ENCODE results near the gene MTOR.
"Not testable (repeated sequence)": the region's sequence is repeated elsewhere in the genome, so short reads cannot be mapped to it uniquely, and the experiment has no call there.

The MTOR gene

DNA sequence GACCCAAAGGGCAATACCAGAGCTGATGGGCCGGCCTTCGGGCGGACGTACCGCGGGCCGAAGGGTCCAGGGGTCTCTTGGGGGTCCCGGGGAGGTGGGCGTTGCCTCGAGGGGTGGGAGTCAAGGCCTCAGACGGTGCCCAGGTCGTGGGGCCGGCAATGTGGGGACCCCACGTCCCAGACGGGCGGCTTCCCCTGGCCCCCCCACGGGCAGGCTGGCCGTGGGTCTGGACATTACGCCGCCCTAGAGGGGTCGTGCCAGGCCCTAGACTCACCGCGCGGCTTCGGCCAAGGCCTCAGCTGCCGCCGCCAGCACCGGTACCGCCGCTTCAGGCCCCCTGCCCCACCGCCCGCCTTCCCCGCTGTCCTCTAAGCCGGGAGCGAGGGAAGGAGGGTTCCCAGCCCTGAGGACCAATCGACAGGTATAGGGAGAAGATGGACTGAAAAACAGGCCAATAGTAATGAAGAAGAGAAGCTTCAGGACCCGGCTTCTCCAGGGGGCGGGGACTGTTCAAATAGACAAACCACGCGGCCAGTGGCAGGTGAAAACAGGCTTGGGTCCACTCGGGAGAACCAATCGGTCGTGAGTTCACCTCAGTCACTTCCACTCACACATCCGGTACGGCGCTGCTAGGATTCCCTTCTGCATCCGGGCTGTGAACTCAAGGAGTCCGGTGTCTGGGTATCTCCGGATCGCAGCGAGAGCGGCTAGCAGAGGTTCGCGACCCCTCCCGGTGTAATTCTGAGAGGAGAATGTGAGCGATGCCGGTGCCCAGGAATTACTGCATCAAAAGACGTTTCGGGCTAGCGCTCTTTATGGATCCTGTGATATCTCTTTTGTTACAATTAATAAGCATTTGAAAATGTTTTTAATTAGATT is at the start of gene MTOR:
MTOR (minus strand) TSS at position 381 of the 879 bp plus-strand sequence. CDS start 3,142 bp downstream, outside the sequence.
- peak; percentile 99 to 100 for DNase-seq

DNA sequence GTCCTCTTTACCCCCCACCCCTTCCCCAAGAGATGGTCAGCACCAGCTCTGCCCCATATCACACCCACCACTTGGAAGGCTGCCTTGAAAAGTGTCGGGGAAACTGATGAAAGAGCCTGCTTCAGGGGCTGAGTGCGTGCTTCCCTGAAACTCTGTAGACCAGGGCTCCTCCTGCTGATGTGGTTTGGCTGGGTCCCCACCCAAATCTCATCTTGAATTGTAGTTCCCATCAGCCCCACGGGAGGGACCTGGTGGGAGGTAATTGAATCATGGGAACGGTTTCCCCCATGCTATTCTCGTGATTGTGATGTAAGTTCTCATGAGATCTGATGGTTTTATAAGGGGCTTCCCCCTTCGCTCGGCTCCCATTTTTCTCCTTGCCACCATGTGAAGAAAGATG is 47.0 kb upstream of the MTOR start:
- no peak for DNase-seq

DNA sequence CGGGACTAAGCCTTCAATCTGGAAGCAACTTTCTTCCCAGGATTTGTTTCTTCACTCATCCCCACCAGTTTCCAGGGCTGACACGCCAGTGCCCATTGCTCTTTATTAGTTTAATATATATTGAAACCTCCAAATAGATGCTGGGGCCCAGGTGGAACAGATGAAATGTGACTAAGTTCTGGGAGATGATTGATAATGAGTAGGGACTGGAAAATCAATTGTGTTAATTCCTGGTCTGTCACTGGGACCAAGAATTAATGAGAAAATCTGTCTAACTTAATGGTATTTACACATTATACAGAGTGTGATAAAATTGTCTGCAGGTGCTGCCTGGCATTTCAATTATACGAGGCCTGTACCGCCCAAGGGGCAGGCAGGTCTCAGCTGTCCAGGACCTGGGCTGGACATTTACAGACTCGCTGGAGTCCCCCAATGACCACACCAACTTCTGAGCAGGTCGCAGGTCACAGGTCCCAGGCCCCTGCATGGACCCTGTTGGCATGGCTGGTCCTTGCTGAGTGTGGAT is 46.4 kb upstream of the MTOR start:
- no peak for DNase-seq

DNA sequence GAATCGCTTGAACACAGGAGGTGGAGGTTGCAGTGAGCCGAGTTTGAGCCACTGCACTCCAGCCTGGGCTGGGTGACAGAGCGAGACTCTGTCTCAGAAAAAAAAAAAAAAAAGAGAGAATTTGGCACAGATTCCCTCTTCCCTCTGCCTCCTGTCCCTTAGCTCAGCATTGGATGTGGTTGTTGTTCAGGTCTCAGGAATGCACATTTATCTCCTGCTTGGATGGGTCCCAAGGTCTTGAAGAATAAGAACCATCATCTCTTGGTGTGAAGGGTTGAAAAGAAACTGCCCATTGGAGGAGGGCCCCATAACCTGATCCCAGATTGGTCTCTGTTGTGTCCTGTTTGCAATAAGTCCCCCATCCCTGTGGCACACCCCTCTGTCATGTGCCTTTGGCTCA is 45.5 kb upstream of the MTOR start:
- DNase-seq = no peak

DNA sequence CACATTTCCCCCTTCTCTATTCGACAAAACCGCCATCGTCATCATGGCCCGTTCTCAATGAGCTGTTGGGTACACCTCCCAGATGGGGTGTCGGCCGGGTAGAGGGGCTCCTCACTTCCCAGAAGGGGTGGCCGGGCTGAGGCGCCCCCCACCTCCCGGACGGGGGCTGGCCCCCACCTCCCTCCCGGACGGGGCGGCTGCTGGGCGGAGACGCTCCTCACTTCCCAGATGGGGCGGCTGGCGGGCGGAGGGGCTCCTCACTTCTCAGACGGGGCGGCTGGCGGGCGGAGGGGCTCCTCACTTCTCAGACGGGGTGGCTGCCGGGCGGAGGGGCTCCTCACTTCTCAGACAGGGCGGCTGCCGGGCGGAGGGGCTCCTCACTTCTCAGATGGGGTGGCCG is 43.2 kb upstream of the MTOR start:
- DNase-seq = not testable (repeated sequence)

DNA sequence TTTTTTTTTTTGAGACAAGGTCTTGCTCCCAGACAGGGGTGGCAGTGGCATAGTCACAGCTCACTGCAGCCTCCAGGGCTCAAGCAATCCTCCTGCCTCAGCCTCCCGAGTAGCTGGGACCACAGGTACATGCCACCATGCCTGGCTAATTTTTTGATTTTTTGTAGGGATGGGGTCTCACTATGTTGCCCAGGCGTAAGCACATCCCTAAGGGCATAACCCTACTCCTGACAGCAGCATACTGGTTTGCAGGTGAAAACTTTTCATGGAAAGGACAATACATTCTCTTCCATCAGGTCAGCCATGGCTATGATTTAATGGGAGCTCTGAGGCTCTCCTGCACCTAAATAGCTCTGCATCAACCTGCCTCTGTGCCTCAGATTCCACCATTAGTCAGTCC is 40.0 kb upstream of the MTOR start:
- DNase-seq = no peak

DNA sequence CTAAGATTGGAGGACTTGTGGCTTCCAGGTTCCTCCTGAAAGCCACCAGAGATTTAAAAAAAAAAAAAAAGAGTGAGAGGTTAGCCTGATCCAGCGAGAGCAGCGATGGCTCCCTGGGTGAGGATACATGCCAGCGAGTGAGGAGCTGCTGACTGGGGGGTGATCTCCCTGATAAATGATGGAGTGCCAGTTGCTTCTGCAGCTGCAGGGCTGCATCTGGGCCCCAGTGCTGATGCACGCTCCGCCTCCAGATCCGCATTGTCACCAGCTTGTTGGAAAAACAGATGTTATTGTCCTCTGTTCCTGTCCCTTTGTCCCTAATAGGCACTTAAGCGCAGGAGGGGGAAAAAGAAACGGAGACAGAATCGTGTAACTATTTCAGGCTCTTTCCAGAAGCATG is 39.2 kb upstream of the MTOR start:
- DNase-seq = no peak

DNA sequence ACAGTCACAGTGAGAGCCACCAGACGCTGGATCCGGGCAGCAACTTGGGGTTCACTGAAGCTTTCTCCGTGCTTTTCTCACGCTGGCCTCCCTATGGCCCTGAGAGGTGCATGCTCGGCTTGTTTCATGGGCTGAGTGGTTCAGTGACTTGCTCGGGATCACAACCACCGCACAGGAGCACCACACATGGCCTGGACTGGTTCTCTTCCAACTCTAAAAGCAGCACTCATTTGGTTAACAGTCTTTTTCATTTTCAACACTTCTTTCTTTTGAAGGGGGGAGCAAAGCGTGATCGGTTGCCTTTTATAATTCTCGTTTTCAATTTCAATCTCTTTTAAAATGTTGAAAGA is 36.8 kb upstream of the MTOR start:
- DNase-seq = no peak

DNA sequence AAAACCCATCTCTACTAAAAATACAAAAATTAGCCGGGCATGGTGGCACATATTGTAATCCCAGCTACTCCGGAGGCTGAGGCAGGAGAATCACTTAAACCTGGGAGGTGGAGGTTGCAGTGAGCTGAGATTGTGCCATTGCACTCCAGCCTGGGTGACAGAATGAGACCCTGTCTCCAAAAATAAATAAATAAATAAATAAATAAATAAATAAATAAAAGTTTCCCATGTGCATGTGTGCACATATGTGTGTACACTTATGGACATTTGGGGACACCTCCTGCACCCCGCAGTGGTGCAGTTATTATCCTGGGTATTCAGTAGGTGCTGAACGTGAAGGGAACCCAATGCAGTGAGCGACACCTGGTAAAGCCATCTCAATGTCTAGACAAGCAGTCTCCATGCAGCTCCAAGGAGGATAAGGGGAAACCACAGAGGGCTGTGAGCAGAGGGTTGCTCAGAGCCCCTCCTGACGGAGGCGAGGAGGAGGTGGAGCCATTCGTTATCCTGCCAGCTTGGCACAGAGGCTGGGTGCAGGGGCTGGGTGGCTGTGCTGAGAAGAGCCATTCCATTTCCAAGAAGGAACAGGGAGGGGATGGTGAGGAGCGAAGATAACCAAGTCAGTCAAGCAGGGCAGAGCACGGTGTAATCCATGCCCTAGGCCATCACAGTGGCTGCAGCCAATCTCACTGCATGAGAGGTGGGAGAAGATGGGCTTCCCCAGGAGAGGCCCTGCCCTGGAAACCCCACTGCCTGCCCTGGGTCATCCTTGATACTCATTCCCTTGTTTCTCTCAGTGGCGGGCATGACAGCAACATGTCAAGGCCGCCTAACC is 36.3 kb upstream of the MTOR start:
- DNase-seq = no peak

DNA sequence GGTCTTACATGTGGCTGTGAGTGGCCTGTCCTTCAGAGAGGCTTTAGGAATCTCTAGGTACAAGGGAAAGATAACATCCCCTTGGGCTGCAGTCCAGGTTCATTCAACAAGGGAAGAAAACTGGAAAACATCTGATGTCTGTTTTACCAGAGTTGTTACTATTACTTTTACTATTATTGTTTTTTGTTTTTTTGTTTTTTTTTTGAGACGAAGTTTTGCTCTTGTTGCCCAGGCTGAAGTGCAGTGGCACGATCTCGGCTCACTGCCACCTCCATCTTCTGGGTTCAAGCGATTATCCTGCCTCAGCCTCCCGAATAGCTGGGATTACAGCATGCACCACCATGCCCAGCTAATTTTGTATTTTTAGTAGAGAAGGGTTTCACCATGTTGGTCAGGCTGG is 35.4 kb upstream of the MTOR start:
- DNase-seq = not testable (repeated sequence)

DNA sequence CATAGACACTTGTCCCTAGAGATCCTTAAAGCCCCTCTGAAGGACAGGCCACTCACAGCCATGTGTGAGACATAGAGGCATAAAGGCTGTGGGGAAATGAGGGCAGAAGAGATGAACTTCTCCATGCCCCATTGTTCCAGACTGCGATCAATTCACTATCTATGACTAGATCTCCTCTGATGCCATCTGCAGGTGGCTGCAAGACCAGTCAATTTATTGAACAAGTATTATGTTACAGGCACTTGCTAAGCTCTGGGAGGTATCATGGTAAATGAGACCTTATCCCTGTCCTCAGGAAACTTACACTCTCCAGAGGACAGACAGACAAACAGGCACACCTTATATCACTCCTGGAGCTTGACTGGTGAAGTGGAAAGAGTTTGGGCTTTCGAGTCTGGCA is 33.6 kb upstream of the MTOR start:
- DNase-seq = no peak

DNA sequence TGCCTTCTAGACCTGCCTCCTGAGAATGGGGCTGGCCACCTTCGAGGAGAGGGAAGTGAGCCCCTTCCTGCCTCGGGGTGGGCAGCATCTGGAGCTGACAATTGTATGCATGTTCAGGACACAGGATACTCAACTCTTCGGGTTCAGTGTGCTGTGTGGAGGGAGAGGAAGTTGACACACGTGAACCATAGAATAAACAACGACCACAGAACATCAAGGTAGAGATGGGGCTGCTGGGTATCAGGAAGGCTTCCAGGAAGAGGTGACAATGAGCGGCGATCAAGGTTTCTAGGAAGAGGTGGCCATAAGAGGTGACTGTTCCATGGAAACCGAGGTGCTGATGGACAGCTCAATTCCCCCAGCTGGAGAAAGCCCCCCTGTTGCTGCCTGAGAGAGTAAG is 32.6 kb upstream of the MTOR start:
- no peak for DNase-seq

DNA sequence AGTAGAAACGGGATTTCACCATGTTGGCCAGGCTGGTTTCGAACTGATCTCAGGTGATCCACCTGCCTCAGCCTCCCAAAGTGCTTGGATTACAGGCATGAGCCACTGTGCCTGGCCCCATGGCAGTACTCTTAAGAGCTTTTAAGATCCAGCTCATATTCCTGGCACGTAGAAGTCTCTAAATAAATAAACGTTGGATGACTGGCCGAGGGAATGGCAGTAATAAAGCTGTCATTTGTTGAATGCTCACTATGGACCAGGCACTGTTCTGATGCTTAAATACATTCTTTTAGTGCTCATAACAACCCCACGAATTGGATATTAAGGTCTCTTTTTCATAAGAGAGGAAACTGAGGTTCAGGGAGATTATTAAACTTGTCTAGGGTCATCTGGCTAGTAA is 31.5 kb upstream of the MTOR start:
- no peak for DNase-seq

DNA sequence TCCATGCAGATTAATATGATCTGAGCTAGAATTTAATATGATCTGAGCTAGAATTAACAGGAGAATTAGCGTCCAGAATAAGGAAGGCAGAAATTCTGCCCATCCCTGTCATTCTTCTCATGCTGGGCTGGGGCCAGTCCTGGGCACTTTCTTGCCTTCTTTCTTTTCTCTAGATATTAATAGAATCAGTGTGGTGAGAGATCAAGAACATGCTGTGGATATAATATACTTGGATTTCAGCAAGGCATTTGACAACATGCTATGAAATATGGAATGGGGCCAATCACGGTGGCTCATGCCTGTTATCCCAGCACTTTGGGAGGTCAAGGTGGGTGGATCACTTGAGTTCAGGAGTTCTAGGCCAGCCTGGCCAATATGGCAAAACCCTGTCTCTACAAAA is 28.7 kb upstream of the MTOR start:
- DNase-seq = no peak

DNA sequence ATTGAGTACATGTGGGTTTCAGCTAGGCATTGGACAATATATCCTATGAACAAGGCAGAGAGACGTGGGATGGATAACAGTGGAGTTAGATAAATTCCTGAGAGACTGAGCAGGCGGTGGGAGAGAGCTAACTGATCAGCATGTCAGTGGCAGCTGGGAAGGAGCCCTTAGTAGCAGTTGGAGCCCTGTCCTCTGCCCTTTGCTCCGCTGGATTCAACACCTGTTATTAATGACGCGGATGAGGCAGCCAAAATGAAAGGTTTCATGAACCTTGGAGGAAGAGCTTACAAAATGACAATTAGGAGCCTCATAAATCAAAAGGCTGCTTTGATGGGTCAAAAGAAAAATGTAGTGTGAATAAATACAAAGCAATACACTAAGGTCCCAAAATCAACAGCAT is 26.7 kb upstream of the MTOR start:
- DNase-seq = no peak

DNA sequence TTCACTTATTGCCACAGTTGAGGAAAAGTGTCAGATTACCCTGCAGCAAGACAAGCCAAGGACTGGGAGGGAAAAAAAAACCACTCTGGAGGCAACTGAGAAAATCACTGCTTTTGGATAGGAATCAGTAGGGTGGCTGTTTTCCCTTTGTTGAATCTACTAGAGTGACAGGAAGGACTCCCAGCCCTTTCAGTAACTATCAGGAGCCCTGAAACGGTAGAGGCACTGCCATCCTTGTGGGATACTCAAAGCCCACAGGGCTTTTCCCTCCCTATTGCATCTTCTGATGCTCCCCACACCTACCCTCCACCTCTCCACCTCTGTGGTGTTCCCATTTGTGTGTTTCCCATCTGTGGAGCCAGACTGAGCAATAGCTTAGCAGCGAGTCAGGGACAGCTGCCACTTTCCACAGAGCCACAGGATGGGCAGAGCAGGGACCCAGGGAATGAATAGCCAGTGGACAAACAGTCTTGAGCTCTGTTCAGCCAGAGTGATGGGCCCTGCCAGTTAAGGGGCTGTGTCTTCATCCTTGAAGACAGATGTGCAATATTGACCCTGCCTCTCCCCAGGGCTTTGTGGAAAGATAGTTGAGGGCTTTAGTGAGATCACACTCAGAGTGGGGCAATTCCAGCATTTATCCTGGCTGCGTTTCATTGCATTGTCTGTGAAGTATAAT is 24.5 kb upstream of the MTOR start:
- DNase-seq = no peak

DNA sequence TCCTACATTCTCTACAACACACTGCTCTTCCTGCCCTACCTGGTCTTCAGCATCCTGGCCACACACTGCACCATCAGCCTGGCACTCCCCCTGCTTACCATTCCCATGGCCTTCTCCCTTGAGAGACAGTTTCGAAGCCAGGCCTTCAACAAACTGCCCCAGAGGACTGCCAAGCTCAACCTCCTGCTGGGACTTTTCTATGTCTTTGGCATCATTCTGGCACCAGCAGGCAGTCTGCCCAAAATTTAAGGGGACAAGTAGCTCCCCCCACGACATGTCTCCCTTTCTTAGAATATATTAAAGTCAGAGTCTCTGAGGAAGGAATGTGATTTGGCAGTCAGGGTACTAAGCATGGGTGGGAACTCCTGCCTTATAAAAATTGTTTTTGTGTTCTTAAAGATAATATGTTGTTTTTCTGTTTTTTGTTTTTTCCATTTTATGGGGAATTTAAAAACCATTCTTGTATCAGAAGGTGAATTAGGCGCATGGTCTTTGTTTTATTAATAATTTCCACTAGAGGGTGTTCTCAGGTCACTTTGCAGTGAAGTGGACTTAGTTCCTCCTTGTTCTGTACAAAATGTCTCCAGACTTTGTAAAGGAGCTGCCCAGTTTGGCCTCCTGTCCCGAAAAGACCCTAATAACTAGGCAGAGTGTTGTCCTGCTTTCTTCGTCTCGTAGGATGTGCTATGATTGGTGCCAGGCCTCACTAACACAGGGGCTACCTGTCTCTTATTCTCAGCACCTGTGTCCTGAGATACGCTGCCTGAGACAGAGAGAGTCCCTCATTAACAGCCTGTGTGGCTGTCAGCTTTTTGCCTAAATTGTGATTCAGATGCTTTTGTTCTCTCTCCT is 23.8 kb upstream of the MTOR start:
- no peak for DNase-seq

DNA sequence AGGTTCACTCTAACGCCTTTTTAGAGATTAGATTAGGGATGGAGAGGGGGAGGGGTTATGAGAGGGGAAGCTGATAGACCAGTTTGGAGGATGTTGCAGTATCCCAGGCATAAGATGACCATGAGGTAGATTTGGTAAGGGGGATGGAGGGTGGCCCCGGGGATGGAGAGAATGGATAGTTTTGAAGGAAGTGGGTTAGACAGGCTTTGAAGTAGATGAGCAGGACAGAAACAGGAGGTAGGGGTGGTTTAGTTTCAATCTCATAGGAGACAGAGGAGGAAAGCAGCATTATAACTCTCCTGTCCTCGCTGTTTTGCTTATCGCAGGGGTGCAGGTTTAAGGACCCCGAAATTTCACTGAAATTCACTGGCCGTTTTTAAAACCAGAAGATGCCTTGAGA is 22.4 kb upstream of the MTOR start:
- no peak for DNase-seq

DNA sequence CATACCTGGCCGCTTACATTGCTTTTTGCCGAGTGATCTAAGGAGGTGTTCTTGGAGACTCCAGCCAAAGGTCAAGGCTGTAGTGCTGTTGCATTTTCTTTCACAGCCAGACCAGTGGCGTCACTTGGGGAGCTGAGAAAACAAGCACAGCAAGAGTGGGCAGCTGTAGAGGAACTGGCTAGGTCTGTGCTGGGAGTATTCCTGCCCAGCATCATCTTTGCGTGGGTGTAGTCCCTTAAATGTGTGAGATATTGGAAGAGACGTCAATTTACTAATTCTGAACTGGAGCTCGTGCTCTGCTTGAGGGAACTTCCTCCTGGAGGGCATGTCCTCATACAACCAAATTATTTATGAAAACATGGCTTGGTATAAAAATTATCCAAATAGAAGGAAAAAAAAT is 20.8 kb upstream of the MTOR start:
- DNase-seq = no peak

DNA sequence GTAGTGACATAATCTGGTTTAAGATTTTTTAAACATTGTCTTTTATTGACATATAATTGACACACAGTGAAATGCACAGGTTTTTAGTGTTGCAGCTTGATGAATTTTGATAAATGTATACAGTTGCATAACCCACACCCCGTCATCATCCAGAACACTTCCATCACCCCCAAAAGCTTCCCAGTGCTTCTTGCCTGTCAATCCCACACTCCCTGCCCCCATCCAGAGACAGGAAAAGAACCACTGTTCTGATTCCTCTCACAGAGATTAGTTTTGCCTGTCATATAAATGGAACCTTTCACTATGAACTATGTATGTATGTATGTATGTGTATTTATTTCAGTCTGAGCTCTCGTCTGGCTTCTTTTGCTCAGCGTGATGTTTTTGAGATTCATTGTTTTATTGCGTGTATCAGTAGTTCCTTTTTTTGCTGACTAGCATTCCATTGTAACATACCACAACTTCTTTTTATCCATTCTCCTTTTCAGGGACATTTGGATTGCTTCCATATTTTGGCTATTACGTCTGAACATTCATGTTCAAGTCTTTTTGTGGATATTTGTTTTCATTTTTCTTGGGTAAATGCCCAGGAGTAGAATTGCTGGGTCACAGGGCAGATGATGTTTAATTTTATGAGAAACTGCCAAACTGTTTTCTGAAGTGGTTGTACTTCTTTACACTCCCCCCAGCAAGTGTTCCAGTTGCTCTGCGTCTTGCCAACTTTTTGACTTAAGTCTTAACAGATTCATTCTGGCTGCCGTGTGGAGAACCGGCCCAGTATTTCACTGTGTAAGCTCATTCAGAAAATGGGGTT is 19.4 kb upstream of the MTOR start:
- no peak for DNase-seq

DNA sequence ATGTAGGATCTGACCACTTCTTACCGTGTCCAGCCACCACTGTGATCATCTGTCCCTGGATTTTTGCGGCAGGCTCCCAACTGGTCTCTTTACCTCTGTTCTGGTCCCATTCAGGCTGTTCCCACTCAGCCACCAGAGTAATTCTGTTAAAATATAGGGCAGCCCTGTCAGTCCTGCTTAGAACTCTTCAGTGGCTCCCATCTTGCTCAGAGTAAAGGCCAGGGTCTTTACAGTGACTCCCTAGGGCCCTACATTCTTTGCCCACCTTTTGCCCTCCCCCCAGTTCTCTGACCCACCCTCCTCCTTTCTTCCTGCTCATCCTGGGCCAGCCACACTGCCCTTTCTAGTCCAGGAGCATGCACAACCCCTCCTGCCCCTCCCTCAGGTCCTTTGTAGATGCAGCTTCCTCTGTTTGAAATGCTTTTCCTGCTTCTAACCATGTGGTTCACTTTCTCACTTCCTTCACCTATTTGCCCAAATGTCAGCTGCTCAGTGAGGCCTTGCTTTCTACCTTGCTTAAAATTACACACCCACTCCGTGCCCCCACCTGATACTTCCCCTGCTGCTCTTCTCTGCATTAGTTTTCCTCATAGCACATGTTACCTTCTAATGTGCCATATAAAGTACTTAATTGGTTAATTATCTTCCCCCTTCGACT is 18.5 kb upstream of the MTOR start:
- DNase-seq = no peak

All from NCI-H1930 (cell line).